HepG2 (cell line): ENCODE measurements around the gene CLHC1. TPM values are rescaled to one million over a fixed set of nuclear protein-coding genes. Genes with fewer than 3 reads are reported as not detected.

Experiments
- AFF4 ChIP-seq: sonication (generic); formaldehyde crosslinking; IDR thresholded peaks from 2 replicates; pipeline ENCODE4 v1.4.0; 2020; ENCODE audit warnings: missing genetic modification reagents
- AKNA ChIP-seq: sonication (generic); formaldehyde crosslinking; IDR thresholded peaks from 2 replicates; pipeline ENCODE4 v1.4.0; 2020; ENCODE audit warnings: missing genetic modification reagents, borderline replicate concordance
- DMAP1 ChIP-seq: IDR thresholded peaks from 2 replicates; pipeline ENCODE4 v1.6.1; 2016
- KLF12 ChIP-seq: sonication (generic); formaldehyde crosslinking; IDR thresholded peaks from 2 replicates; pipeline ENCODE4 v1.4.0; 2020; ENCODE audit warnings: missing genetic modification reagents, borderline replicate concordance
- MIER3 ChIP-seq: IDR thresholded peaks from 2 replicates; pipeline ENCODE4 v1.6.1; 2016; ENCODE audit warnings: missing compliant biosample characterization, borderline replicate concordance
- NFKBIZ ChIP-seq: IDR thresholded peaks from 2 replicates; pipeline ENCODE4 v1.6.1; 2018; ENCODE audit warnings: missing genetic modification reagents, missing compliant biosample characterization
- NONO ChIP-seq, 2 experiments: fragments of 450-650 bp in 1 of 2; sonication (generic) in 1 of 2; formaldehyde crosslinking in 1 of 2; IDR thresholded peaks in 1 of 2; conservative IDR thresholded peaks in 1 of 2; 2 replicates each; pipeline versions ENCODE4 v1.6.1 to v1.8.0; 2017 to 2022; ENCODE audit warnings: mild to moderate bottlenecking in 1 of 2, missing genetic modification reagents in 1 of 2, moderate library complexity in 1 of 2
- ZFP36 ChIP-seq: fragments of 150-350 bp; IDR thresholded peaks from 2 replicates; pipeline ENCODE4 v1.6.1; 2018; ENCODE audit warnings: borderline replicate concordance, low read length, low read depth; ENCODE audit not compliant: partially characterized antibody
- polyA plus RNA-seq, 8 experiments: library from polyadenylated mRNA; depleted of rRNA in 3 of 8; stranded (reverse) in 7 of 8; unstranded in 1 of 8; fragments of >200 nt; fragmentation: Illumina TruSeq in 4 of 8; extraction: Trizol in 4 of 8; gene quantifications; 2 replicates each; pipeline versions ENCODE4 v1.2.1 to v1.2.3, GENCODE V29; 2011 to 2016; ENCODE audit warnings: low read depth in 4 of 8, missing spikeins in 1 of 8, mixed read lengths in 1 of 8; ENCODE audit not compliant: insufficient read depth in 1 of 8
- total RNA-seq, 5 experiments: library from RNA; depleted of rRNA; stranded (reverse); fragments of >200 nt; fragmentation: Illumina TruSeq; extraction: Trizol; gene quantifications; 2 replicates each; pipeline ENCODE4 v1.2.3, GENCODE V29; 2016; ENCODE audit warnings: low read depth in 1 of 5
- TF ChIP-seq, protein P1 (sequence below): sonication (generic); formaldehyde crosslinking; IDR thresholded peaks from 2 replicates; pipeline ENCODE4 v1.5.1; 2020; ENCODE audit warnings: mild to moderate bottlenecking, moderate library complexity, missing genetic modification reagents
- TF ChIP-seq, protein P2 (sequence below): sonication (generic); formaldehyde crosslinking; IDR thresholded peaks from 2 replicates; pipeline ENCODE4 v1.4.0; 2020; ENCODE audit warnings: missing genetic modification reagents, low read depth, mild to moderate bottlenecking, borderline replicate concordance
- TF ChIP-seq, protein P3 (sequence below): sonication (generic); formaldehyde crosslinking; IDR thresholded peaks from 2 replicates; pipeline ENCODE4 v1.4.0; 2020; ENCODE audit warnings: missing genetic modification reagents

The CLHC1 gene
- total and polyA plus RNA-seq, 2 of the 13 experiments (the other 11 are each of a cell fraction or from before 2014, with no cell fraction given), result 9.8 to 12.6 TPM

DNA sequence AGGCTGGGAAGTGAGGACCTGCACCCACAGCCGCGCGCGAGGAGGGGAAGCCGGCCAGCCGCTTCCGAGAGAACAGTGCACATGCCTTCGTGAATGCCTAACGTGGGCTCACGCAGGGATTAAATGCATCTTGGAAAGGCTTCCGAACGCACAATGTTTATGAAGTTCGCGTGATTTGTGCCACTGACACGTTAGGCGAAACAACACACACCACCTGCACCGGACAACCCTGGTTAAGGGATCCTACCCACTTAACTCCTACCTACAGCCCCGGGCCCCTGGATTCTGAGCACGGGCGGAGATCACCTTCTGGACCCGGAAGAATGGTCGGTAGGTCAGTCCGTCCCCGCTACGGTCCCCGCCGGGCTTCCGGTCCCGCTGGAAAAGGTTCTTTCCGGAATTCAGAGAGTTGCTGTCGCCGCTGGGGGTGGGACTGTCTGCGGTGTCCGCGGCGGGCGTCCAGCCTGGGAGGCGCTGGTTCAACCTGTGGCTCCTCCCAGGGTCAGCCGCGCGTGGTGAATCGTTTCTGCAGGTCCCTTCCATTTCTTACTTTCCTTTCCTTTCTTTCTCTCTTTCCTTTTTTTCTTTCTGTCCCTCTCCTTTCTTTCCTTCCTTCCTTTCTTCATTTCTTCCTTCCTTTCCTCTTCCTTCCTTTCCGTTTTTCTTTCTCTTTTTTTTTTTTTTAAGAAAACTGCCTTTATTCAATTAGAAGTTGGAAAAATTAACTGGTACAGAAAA lies 37.0 kb upstream of the CLHC1 start, which contains the start of gene MTIF2 (continued):
- TF ChIP-seq AKNA (peak; percentile 64; the same call in 1 of the 2 replicates), NFKBIZ (peak; percentile 97), KLF12 (CRISPR knock-in tag) (peak; percentile 94), MIER3 (CRISPR knock-in tag) (peak; percentile 97; the same call in 1 of the 2 replicates), AFF4 (peak; percentile 58; the same call in 1 of the 2 replicates), ZFP36 (no peak), NONO (IDR thresholded peaks at IDR 0.05) (no peak), NONO (CRISPR knock-in tag; conservative IDR thresholded peaks at IDR 0.05) (peak; percentile 98), DMAP1 (CRISPR knock-in tag) (peak; percentile 99)
- TF ChIP-seq, protein P1, sequence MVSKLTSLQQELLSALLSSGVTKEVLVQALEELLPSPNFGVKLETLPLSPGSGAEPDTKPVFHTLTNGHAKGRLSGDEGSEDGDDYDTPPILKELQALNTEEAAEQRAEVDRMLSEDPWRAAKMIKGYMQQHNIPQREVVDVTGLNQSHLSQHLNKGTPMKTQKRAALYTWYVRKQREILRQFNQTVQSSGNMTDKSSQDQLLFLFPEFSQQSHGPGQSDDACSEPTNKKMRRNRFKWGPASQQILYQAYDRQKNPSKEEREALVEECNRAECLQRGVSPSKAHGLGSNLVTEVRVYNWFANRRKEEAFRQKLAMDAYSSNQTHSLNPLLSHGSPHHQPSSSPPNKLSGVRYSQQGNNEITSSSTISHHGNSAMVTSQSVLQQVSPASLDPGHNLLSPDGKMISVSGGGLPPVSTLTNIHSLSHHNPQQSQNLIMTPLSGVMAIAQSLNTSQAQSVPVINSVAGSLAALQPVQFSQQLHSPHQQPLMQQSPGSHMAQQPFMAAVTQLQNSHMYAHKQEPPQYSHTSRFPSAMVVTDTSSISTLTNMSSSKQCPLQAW, result peak; percentile 98
- TF ChIP-seq, protein P2, sequence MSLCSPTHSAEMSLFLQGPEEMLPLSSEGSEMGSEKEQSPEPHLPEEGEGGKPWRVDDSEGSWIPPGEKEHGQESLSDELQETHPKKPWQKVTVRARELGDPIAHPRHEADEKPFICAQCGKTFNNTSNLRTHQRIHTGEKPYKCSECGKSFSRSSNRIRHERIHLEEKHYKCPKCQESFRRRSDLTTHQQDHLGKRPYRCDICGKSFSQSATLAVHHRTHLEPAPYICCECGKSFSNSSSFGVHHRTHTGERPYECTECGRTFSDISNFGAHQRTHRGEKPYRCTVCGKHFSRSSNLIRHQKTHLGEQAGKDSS (CRISPR knock-in tag), result peak; percentile 89; the same call in 1 of the 2 replicates
- TF ChIP-seq, protein P3, sequence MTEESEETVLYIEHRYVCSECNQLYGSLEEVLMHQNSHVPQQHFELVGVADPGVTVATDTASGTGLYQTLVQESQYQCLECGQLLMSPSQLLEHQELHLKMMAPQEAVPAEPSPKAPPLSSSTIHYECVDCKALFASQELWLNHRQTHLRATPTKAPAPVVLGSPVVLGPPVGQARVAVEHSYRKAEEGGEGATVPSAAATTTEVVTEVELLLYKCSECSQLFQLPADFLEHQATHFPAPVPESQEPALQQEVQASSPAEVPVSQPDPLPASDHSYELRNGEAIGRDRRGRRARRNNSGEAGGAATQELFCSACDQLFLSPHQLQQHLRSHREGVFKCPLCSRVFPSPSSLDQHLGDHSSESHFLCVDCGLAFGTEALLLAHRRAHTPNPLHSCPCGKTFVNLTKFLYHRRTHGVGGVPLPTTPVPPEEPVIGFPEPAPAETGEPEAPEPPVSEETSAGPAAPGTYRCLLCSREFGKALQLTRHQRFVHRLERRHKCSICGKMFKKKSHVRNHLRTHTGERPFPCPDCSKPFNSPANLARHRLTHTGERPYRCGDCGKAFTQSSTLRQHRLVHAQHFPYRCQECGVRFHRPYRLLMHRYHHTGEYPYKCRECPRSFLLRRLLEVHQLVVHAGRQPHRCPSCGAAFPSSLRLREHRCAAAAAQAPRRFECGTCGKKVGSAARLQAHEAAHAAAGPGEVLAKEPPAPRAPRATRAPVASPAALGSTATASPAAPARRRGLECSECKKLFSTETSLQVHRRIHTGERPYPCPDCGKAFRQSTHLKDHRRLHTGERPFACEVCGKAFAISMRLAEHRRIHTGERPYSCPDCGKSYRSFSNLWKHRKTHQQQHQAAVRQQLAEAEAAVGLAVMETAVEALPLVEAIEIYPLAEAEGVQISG (CRISPR knock-in tag), result peak; percentile 98
